Testis (tissue), 3 donors: ENCODE measurements around the gene LYRM4. TPM values are rescaled to one million over a fixed set of nuclear protein-coding genes. Genes with fewer than 3 reads are reported as not detected.

Source experiments
- DNase-seq: peaks from one replicate; pipeline ENCODE4 v3.0.0-alpha.2; 2019
- H3K27ac ChIP-seq, 2 donors: fragments of 200-600 bp; sonication (generic); one replicate each; pipeline ENCODE4 v1.5.1; 2019
- H3K27me3 ChIP-seq: fragments of 200-600 bp; sonication (generic); one replicate; pipeline ENCODE4 v1.5.1; 2019
- H3K36me3 ChIP-seq: fragments of 200-600 bp; sonication (generic); one replicate; pipeline ENCODE4 v1.5.1; 2017; ENCODE audit warnings: low read depth; ENCODE audit errors: missing control alignments
- H3K4me1 ChIP-seq: fragments of 200-600 bp; sonication (generic); one replicate; pipeline ENCODE4 v1.5.1; 2019
- H3K4me3 ChIP-seq, 2 donors: fragments of 200-600 bp; sonication (generic); one replicate each; pipeline ENCODE4 v1.5.1; 2017 to 2019
- H3K9me3 ChIP-seq: fragments of 200-600 bp; sonication (generic); one replicate; pipeline ENCODE4 v1.5.1; 2017
- POLR2A ChIP-seq: fragments of 450-650 bp; IDR thresholded peaks from one replicate; pipeline ENCODE4 v1.6.1; 2017; ENCODE audit warnings: antibody characterized with exemption, mild to moderate bottlenecking, moderate library complexity
- WGBS, 2 donors: methylation state at CpG; one replicate each; pipeline ENCODE4 v1.1.5; 2018; 5-methylcytosine and 5-hydroxymethylcytosine counted together
- intact Hi-C: fragments of 100-400 bp; cut with DNase I; formaldehyde crosslinking; loops from one replicate; pipeline ENCODE4 v1.15.1; 2023; ENCODE audit warnings: low total_unique reads
- polyA plus RNA-seq: library from polyadenylated mRNA; stranded (reverse); fragments of 350-450 nt; fragmentation: Illumina TruSeq; extraction: RNeasy Lipid Tissue Mini Kit (QIAGEN cat#74804); gene quantifications from one replicate; pipeline ENCODE4 v1.2.3, GENCODE V29; 2014; ENCODE audit warnings: low read depth, low replicate concordance; ENCODE audit not compliant: insufficient read depth
- total RNA-seq, 2 donors: library from RNA; depleted of rRNA; stranded (reverse); fragments of >200 nt; gene quantifications; one replicate each; pipeline ENCODE4 v1.2.3, GENCODE V29; 2016
- TF ChIP-seq, protein P1 (sequence below), 3 experiments: fragments of 450-650 bp in 2 of 3; fragments of 200-600 bp in 1 of 3; sonication (generic) in 1 of 3; IDR thresholded peaks; one replicate each; pipeline ENCODE4 v1.5.1; 2016 to 2019; ENCODE audit warnings: antibody characterized with exemption in 3 of 3, mild to moderate bottlenecking in 2 of 3, moderate library complexity in 1 of 3

The LYRM4 gene
- total and polyA plus RNA-seq, 3 donors from 2014 or later = 18.5 to 41.8 (median 23.0) TPM

DNA sequence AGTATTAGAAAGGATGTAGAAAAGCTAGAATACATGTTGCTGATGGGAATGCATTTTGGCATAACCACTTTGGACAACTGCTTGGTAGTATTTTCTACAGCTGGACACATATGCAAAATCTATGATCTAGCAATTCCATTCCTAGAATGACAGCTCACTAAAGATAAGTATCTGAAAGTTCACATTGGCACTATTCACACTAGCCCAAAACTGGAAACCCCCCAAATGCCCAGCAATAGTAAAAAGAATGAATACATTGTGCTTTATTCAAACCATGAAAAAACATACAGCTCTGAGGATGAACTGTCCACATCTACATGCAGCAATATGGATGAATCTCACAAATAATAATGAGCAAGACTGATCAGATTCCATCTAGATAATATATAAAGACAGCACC, 96.7 kb downstream of the LYRM4 start:
- DNase-seq = no peak
- Histone ChIP-seq H3K4me1 (no peaks in the 10 kb centered on the region), H3K36me3 (no peaks in the 10 kb centered on the region), H3K4me3 (no peak overlapping the region), H3K9me3 (no peaks in the 10 kb centered on the region), H3K27me3 (no peaks in the 10 kb centered on the region), H3K27ac (no peak overlapping the region)
- TF ChIP-seq, protein P1, sequence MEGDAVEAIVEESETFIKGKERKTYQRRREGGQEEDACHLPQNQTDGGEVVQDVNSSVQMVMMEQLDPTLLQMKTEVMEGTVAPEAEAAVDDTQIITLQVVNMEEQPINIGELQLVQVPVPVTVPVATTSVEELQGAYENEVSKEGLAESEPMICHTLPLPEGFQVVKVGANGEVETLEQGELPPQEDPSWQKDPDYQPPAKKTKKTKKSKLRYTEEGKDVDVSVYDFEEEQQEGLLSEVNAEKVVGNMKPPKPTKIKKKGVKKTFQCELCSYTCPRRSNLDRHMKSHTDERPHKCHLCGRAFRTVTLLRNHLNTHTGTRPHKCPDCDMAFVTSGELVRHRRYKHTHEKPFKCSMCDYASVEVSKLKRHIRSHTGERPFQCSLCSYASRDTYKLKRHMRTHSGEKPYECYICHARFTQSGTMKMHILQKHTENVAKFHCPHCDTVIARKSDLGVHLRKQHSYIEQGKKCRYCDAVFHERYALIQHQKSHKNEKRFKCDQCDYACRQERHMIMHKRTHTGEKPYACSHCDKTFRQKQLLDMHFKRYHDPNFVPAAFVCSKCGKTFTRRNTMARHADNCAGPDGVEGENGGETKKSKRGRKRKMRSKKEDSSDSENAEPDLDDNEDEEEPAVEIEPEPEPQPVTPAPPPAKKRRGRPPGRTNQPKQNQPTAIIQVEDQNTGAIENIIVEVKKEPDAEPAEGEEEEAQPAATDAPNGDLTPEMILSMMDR (IDR thresholded peaks at IDR 0.05) = no peak
- TF ChIP-seq POLR2A = no peak
- intact Hi-C loops = no loop called here

DNA sequence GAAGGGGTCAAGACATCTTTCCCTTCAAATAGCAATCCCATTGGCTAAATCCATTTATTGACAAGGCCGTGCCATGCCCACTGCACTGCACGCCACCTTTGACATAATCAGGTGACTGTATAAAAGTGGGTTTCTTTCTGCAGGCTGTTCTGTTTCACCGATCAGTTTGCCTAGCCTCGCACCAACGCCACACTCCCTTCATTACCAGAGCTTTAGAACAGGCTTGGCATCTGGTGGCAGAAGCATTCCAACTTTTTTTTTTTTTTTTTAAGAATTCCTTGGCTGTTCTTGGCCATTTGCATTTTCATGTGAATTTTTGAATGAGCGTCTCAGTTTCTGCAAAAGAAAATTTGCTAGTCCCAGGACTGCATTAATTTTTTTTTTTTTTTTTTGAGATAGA, 97.5 kb downstream of the LYRM4 start:
- no peak overlapping the region for H3K27ac ChIP-seq
- intact Hi-C loops = no loop called here
- H3K27me3 ChIP-seq = no peaks in the 10 kb centered on the region
- TF ChIP-seq, protein P1 (IDR thresholded peaks at IDR 0.05) = no peak
- no peak for TF ChIP-seq POLR2A
- H3K4me3 ChIP-seq = no peak overlapping the region
- no peaks in the 10 kb centered on the region for H3K9me3 ChIP-seq
- no peaks in the 10 kb centered on the region for H3K4me1 ChIP-seq
- H3K36me3 ChIP-seq = no peaks in the 10 kb centered on the region
- no peak for DNase-seq
- WGBS, 2 donors = 95 to 98% methylated on average over 6 of the region's 6 CpGs

DNA sequence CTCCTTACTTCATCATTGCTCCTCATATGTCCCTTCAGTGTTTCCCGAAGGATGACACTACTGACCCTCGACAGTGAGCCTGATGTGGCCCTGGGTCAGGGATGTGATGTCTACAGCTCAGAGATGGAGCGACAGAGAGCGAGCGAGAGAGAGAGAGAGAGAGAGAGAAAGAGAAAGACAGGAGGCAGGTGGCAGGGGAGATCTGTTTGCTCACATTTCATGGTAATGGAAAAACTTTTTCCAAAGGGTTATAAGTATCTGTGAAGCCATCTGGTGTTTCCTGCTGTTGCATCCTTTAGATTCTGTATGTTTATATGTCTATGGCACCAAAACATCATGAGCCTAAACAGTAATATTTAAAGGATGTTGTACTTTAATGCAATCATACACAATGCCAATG, 98.4 kb downstream of the LYRM4 start:
- Histone ChIP-seq H3K4me1 (no peaks in the 10 kb centered on the region), H3K27me3 (no peaks in the 10 kb centered on the region), H3K27ac (no peak overlapping the region), H3K9me3 (no peaks in the 10 kb centered on the region), H3K36me3 (no peaks in the 10 kb centered on the region), H3K4me3 (no peak overlapping the region)
- DNase-seq = no peak
- WGBS, 2 donors = 76 to 98% methylated on average over 5 of the region's 5 CpGs
- intact Hi-C loops = no loop called here
- TF ChIP-seq, protein P1 (IDR thresholded peaks at IDR 0.05) = no peak
- no peak for TF ChIP-seq POLR2A

DNA sequence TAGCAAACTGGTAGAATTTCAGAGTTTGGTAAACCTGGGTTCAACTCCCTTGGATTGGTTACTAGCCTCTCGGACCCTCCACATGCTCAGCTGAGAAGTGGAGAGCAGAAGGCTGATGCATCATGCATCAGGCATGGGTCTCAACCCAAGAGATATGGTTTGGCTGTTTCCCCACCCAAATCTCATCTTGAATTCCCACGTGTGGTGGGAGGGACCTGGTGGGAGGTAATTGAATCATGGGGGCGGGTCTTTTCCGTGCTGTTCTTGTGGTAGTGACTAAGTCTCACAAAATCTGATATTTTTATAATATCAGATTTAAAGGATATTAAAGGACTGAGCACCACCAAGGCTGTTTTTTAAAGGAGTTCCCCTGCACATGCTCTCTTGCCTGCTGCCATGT, 100.5 kb downstream of the LYRM4 start:
- Histone ChIP-seq H3K36me3 (no peaks in the 10 kb centered on the region), H3K27ac (no peak overlapping the region), H3K4me1 (no peaks in the 10 kb centered on the region), H3K4me3 (no peak overlapping the region), H3K27me3 (no peaks in the 10 kb centered on the region), H3K9me3 (no peaks in the 10 kb centered on the region)
- 84 to 97% methylated on average over 4 of the region's 4 CpGs for WGBS, 2 donors
- intact Hi-C loops = no loop called here
- TF ChIP-seq, protein P1 (IDR thresholded peaks at IDR 0.05) = no peak
- no peak for TF ChIP-seq POLR2A
- DNase-seq = no peak

DNA sequence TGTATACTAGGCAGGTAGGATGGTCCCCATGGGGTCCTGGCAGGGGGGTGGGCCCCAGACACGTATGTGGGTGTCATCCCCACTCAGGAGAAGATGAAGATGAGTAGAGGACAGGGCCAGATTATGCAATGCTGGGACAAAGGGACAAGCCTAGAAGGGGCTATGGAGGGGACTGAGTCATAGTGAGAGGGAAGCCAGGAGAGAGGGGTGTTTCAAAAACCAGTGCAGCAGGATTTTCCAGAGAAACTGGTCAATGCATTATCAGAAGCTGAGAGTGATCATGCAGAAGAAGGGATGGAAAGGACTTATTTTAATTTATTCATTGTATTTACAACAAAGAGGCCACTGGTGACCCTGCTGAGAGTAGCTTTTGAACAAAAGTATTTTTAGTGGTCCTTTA, 101.6 kb downstream of the LYRM4 start:
- H3K27me3 ChIP-seq = no peaks in the 10 kb centered on the region
- no peak overlapping the region for H3K27ac ChIP-seq
- no peak for DNase-seq
- no peaks in the 10 kb centered on the region for H3K4me1 ChIP-seq
- H3K36me3 ChIP-seq = no peaks in the 10 kb centered on the region
- H3K4me3 ChIP-seq = no peak overlapping the region
- 79 to 82% methylated on average over 1 of the region's 1 CpG for WGBS, 2 donors
- intact Hi-C loops = no loop called here
- no peaks in the 10 kb centered on the region for H3K9me3 ChIP-seq
- TF ChIP-seq, protein P1 (IDR thresholded peaks at IDR 0.05) = no peak
- no peak for TF ChIP-seq POLR2A
